GM18520 (cell line): Measurements from ENCODE around the gene TAC3.
A peak's percentile ranks its signal among the peaks of the same experiment; 100 is the strongest.
"Not testable (repeated sequence)": the region's sequence is repeated elsewhere in the genome, so short reads cannot be mapped to it uniquely, and the experiment has no call there.

Experiments used
- ATAC-seq: cut with Tn5 transposase; IDR thresholded peaks from one replicate; pipeline ENCODE4 v1.9.1; 2021; ENCODE audit not compliant: unreplicated experiment

TAC3 gene

GRCh38 chr12:57037264-57037663, 20.9 kb upstream of the TAC3 start:
- no peak for ATAC-seq

- no peak for ATAC-seq
These were observed 17.1 kb upstream of the TAC3 start for GRCh38 chr12:57033431-57033830.

- ATAC-seq = no peak
These were observed 15.5 kb upstream of the TAC3 start for GRCh38 chr12:57031789-57032188.

GRCh38 chr12:57031138-57031725, 14.9 kb upstream of the TAC3 start:
- ATAC-seq = no peak

GRCh38 chr12:57029457-57029856, 13.1 kb upstream of the TAC3 start:
- ATAC-seq = no peak

GRCh38 chr12:57027805-57028153, 11.4 kb upstream of the TAC3 start:
- ATAC-seq = no peak

GRCh38 chr12:57027011-57027804, 10.9 kb upstream of the TAC3 start:
- no peak for ATAC-seq

- ATAC-seq = no peak
These were observed 8.9 kb upstream of the TAC3 start for GRCh38 chr12:57025196-57025595.

- not testable (repeated sequence) for ATAC-seq
These were observed 6.0 kb upstream of the TAC3 start for GRCh38 chr12:57022324-57022723.

- no peak for ATAC-seq
These were observed 3.8 kb upstream of the TAC3 start for GRCh38 chr12:57019983-57020719.

GRCh38 chr12:57018906-57019305, 2.6 kb upstream of the TAC3 start:
- ATAC-seq = no peak

GRCh38 chr12:57018353-57018752, 2.0 kb upstream of the TAC3 start:
- ATAC-seq = not testable (repeated sequence)

- ATAC-seq = peak; percentile 54
These were observed 3.5 kb downstream of the TAC3 start for GRCh38 chr12:57012600-57013465.

GRCh38 chr12:57011438-57012424, 4.6 kb downstream of the TAC3 start:
- peak; percentile 51 for ATAC-seq

- no peak for ATAC-seq
These were observed 5.6 kb downstream of the TAC3 start for GRCh38 chr12:57010627-57011247.

GRCh38 chr12:57009949-57010626, 6.2 kb downstream of the TAC3 start:
- no peak for ATAC-seq

- no peak for ATAC-seq
These were observed 8.2 kb downstream of the TAC3 start for GRCh38 chr12:57008178-57008577.

GRCh38 chr12:57006809-57007475, 9.4 kb downstream of the TAC3 start:
- ATAC-seq = no peak
